GM19468 (cell line): ENCODE measurements around the gene NDUFS7.

ENCODE experiments used
- ATAC-seq: cut with Tn5 transposase; IDR thresholded peaks from one replicate; pipeline ENCODE4 v1.9.1; 2021; ENCODE audit warnings: mild to moderate bottlenecking, moderate library complexity, moderate number of reproducible peaks; ENCODE audit not compliant: unreplicated experiment; ENCODE audit errors: extremely low read depth

NDUFS7 gene

GRCh38 chr19:1399079-1399478 lies 15.4 kb downstream of the NDUFS7 start:
- no peak for ATAC-seq

DNA sequence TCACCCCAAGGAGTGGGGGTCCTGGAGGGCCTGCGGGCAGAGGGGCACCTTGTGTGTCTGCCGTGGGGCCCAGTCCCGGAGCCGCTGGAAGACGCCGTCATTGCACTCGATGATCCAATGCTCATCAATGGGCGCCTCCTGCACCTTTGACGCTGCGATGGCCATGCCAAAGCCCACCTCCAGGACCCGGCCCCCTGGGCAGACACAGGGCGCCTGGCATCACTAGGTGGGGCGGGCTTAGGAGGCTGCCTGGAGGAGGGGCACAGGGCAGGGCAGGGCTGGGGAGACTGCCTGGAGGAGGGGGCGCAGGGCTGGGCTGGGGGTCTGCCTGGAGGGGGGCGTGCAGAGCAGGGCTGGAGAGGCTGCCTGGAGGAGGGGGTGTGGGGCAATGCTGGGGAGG lies 16.0 kb downstream of the NDUFS7 start:
- ATAC-seq: no peak

- no peak for ATAC-seq
These were observed 16.8 kb downstream of the NDUFS7 start for GRCh38 chr19:1400281-1401137.

DNA sequence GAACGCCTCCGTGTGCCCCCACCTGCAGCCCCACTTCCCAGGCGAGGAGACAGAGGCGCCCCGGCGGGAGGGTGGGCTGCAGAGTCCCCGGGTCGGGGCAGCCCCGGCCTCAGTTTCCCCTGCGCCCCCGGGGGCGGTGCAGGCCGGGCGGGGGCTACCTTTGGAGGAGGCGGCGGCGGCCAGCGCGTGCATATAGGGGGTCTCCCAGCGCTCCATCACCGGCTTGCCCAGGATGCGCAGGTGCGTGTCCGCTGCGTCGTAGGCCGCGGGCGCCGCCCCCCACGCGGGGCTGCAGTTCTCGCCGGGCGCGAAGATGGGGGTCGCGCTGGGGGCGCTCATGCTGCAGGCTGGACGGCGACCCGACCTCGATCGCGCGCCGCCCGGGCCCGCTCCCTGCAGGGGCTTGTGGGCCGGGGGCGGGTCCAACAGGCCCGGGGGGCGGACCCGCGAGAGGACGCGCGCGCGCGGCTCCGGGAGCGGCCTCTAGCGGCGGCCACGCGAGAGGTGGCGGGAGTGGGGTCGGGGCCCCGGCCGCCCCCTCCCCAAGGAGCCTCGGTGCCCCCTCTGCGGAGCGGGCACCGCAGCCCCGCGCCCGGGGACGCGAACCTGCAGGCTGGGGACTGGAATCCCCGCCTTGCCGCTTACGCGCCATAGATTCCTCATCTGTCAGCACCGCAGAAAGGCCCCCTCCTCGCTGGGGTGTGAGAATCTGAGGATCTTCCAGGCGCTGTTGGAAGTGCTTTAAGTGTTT lies 17.6 kb downstream of the NDUFS7 start, which contains the start of gene GAMT:
Gene GAMT, minus strand, starts transcription at position 405 of the 751 bp plus-strand sequence. Its CDS starts 66 bp downstream, at position 339.
- ATAC-seq: no peak

DNA sequence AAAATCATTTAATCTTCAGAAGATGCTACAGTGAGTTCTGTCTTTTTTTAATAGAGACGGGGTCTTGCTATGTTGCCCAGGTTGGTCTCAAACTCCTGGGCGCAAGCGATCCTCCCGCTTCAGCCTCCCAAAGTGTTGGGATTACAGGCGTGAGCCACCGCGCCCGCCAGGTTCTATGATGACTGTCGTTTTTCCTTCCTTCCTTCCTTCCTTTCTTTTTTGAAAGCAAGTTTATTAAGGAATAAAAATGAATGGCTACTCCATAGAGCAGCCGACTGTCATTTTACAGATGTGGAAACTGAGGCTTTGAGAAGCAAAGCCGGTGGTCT lies 18.1 kb downstream of the NDUFS7 start:
- ATAC-seq: no peak

DNA sequence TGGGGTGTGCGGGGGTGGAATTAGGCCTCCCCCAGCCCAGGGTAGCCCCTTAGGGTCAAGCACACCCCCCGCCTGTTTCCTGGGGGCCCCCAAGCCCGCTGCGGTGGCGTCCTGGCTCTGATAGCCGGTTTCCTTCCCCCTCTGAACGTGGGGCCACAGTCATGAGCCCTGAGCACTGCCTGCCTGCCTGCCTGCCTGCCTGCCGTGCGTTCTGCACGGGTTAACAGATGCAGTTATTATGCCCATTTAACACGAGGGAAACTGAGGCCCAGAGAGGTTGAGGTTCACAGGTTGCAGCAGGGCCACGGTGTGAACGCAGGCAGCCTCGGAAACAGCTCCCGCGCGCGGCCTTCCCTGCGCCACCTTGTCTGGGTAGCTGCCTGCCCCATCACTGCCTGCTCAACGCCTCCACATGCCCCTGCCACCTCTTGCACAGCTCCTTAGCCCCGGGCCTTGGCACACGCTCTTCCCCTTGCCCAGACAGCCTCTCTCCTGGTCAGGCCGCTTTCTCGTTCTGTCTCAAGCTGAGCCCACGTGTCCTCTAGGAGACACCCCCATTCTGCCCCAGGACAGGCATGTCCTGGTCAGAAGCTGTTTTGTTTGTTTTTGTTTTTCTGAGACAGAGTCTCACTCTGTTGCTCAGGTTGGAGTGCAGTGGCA lies 18.8 kb downstream of the NDUFS7 start:
- no peak for ATAC-seq

GRCh38 chr19:1406774-1407527 lies 23.2 kb downstream of the NDUFS7 start:
- peak; percentile 77 for ATAC-seq

GRCh38 chr19:1407528-1408299 lies 24.0 kb downstream of the NDUFS7 start, which contains the start of gene DAZAP1:
DAZAP1 (plus strand) TSS chr19:1407586; CDS start chr19:1407774, 188 bp downstream.
- ATAC-seq: no peak

- ATAC-seq: no peak
These were observed 24.8 kb downstream of the NDUFS7 start for GRCh38 chr19:1408300-1409203.

GRCh38 chr19:1409204-1410005 lies 25.7 kb downstream of the NDUFS7 start:
- ATAC-seq: no peak

DNA sequence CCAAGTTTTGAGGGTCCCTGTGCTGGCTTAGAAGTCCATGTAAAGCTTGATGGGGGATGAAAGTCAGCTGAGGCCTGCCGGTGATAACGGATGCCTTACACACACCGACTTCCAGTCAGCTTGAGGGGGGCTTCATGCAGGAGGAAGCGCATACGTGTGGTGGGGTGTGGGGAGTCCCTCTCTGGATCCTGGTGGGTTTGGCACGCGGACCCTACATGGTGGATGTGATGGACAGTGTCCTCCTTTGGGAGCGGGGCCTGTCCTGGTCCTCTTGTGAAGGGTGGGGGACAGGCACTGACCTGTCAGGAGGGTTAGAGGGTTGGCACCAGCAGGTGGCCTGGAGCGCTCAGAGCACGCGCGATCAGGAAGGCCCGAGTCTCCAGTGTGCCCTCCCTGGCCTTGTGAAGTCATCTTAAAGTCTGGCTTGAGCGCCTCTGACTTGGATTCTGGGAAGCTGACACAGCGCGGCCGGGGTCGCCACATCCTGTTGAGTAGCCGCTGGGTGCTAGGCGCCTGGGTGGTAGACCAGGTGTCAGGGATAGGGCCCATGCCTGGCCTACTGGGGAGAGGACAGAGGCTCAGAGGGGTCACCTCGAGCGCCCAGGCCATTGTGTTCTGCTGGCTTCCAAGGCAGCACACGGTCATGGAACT lies 26.6 kb downstream of the NDUFS7 start:
- no peak for ATAC-seq

DNA sequence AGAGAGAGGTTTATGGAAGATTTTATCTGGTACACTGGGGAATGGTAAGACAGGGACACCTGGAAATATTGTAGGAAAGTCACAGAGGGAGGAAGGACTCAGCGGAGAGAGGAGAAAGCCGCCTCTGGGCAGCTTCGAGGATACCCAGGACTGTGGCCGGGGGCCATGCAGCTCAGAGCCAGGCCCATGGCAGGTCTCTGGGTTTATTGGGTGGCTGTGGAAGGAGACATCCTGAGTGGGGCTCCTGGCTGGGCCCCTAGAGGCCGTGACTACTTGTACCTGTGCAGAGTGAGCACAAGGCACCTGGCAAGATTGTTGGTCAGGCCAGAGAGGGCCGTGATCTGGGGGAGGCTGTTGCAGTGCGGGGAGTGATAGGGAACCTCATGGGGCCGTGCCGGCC lies 27.1 kb downstream of the NDUFS7 start:
- no peak for ATAC-seq

DNA sequence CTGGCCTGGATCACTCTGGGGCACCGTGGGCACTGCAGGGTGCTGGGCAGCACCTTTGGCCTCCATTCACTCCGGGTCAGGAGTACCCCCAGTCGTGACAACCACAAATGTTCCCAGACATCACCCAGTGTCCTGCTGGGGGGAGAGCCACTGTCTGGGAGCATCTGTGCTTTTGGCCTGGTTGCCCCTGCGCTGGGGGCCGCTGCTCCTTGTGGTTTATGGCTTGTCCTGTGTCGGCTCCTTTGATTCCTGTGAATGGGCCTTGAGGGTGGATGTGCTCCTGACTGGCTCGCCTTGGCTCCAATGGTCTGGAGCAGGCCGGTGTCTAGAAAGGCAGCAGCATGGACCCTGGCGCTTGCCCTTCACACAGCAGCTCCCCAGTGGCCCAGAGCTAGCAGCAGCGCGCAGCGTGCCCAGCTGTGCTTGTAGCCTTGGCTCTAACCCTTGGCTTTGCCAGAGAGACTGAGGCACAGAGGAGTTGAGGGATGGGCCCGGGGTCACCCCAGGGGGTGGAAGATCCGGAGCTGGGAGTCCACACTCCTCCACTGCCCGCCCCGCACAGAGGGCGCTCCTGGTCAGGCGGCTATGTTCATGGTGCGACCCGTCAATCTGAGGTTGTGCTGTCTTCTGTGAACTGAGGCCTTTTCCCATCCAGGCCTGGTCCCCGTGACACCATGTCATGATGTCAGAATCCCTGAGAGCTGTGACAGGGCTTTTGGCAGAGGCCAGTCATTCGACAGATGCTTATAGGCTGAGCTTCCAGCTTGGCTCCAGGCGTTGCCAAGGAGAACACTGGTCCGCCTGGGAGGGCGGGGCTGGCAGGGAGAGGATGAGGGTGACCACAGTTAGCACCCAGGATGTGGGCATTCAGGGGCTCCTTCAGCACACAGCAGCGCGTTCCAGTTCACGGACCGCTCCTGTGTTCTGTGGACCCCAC lies 27.8 kb downstream of the NDUFS7 start:
- ATAC-seq: no peak

DNA sequence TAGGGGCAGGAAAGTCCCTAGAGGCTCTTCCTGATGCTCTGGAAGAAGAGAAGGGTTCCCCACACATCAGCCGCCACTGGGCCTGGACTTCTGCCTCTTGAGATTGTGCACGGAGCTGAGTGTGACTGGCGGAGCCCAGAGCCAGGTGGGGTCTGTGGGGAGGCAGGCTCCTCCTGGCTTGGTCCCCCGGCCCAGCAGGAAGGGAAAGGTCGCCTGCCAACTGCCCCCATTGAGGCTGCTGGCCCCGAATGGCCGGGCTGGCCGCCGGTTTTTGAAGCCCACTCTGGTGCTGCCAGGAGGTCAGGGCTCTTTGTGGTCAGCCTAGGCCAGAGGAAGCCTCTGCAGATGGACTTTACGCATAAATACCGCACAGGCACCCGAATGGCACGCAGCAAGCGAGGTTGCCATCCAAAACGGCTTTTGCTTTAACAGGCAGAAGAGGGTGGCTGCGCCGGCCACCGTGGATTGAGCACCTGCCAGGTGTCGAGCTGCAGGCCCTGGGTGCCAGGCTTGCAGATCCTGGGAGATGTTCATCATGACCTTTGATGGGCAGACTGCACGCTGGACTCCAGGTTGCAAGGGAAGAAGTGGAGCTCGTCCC lies 28.7 kb downstream of the NDUFS7 start:
- ATAC-seq: no peak

DNA sequence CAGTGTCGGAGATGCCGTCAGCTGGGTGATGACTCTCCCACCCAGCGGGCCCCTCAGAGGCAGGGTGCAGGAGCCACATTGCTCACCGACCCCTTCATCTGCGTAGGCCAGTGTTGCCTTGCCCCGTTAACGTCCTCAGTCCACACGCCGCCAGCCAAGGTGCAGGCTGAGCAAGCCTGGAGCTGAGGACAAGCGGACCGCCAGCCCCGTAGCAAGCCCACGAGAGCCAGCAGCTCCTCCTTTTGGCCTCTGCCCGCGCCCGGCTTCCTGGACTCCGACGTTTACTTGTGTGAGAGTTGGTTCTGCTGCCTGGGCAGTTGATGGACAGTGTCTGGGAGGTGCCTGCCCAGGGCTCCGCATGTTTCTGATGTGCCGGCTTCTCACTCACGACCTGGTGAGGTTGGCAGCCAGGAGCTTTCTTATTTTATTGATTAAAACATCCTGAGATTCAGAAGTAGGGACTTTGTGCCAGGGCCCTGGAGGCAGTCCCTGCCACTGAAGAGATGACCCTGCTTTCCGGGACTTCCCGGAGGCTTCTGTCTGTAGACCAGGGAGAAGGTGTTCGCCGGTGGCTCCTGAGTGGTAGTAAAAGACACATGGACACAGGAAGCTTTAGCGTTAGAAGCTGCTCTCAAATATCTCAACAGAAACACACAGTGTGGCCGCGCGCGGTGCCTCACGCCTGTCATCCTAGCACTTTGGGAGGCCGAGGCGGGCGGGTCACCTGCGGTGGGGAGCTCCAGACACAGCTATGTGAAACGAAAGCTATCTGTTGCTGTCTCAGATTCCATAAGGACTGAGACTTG lies 29.5 kb downstream of the NDUFS7 start:
- no peak for ATAC-seq
